D341Med (cell line): Measurements from ENCODE around the gene TKT.
"Not testable (repeated sequence)": the region's sequence is repeated elsewhere in the genome, so short reads cannot be mapped to it uniquely, and the experiment has no call there.

ENCODE experiments used
- DNase-seq: peaks from one replicate; pipeline ENCODE4 v3.0.0; 2012; ENCODE audit warnings: low spot score

Gene TKT

GRCh38 chr3:53260286-53260785 is 4.5 kb upstream of the TKT start:
- DNase-seq = no peak

GRCh38 chr3:53259427-53260259 is 3.8 kb upstream of the TKT start:
- no peak for DNase-seq

- no peak for DNase-seq
These were observed 3.0 kb upstream of the TKT start for GRCh38 chr3:53258600-53259426.

GRCh38 chr3:53257465-53257864 is 1.6 kb upstream of the TKT start:
- no peak for DNase-seq

- no peak for DNase-seq
These were observed 858 bp upstream of the TKT start for GRCh38 chr3:53256704-53257055.

- peak; percentile 70 for DNase-seq
These were observed 423 bp downstream of the TKT start for GRCh38 chr3:53255423-53255774.

- DNase-seq = peak; percentile 81
These were observed 1.1 kb downstream of the TKT start for GRCh38 chr3:53254509-53255422.

GRCh38 chr3:53253707-53254508 is 1.9 kb downstream of the TKT start:
- DNase-seq = peak; percentile 41

- DNase-seq = not testable (repeated sequence)
These were observed 2.9 kb downstream of the TKT start for GRCh38 chr3:53252947-53253322.

- no peak for DNase-seq
These were observed 3.5 kb downstream of the TKT start for GRCh38 chr3:53252096-53252946.

- peak; percentile 5 for DNase-seq
These were observed 4.8 kb downstream of the TKT start for GRCh38 chr3:53250881-53251605.

- no peak for DNase-seq
These were observed 5.4 kb downstream of the TKT start for GRCh38 chr3:53250453-53250852.

- no peak for DNase-seq
These were observed 7.7 kb downstream of the TKT start for GRCh38 chr3:53248161-53248560.

GRCh38 chr3:53247619-53248018 is 8.2 kb downstream of the TKT start:
- no peak for DNase-seq

GRCh38 chr3:53244271-53244670 is 11.6 kb downstream of the TKT start:
- no peak for DNase-seq

- DNase-seq = no peak
These were observed 12.0 kb downstream of the TKT start for GRCh38 chr3:53243785-53244184.

GRCh38 chr3:53243165-53243564 is 12.7 kb downstream of the TKT start:
- peak; percentile 90 for DNase-seq

GRCh38 chr3:53242642-53243041 is 13.2 kb downstream of the TKT start:
- DNase-seq = no peak

GRCh38 chr3:53242155-53242554 is 13.7 kb downstream of the TKT start:
- no peak for DNase-seq
